A549 treated with CORT108297 at 1 μM for 4 hours (cell line): ENCODE data around the gene CEACAM4. TPM values are rescaled to one million over a fixed set of nuclear protein-coding genes. Genes with fewer than 3 reads are reported as not detected.

ENCODE experiments used
- total RNA-seq: library from RNA; stranded (reverse); fragments of 200-300 nt; extraction: Qiagen RNA extraction; gene quantifications from 5 replicates; pipeline ENCODE4 v1.2.3, GENCODE V29; 2022

Gene CEACAM4
- not detected in 5 replicates for total RNA-seq

GRCh38 chr19:41626877-41627276 lies at the start of gene CEACAM4:
Gene CEACAM4, minus strand, starts transcription at chr19:41627074. Its CDS starts 111 bp downstream, at chr19:41626963.

GRCh38 chr19:41575998-41576397 lies 50.9 kb downstream of the CEACAM4 start, which contains the start of gene CEACAM21:
Gene CEACAM21, plus strand, starts transcription at chr19:41576166. Its CDS starts 109 bp downstream, at chr19:41576275.

Other genes starting within 250 kb of the CEACAM4 start
- 75.7 to 110 TPM (median 102 TPM) in 5 replicates for gene EXOSC5, start 229.7 kb downstream of the CEACAM4 start, total RNA-seq
- gene BCKDHA, start 229.3 kb downstream of the CEACAM4 start, total RNA-seq, result 38.6 to 50.6 TPM (median 45.6 TPM) in 5 replicates
- gene B3GNT8, start 199.7 kb downstream of the CEACAM4 start, total RNA-seq, result 0.05 to 0.21 TPM (median 0.10 TPM) in 4 of 5 replicates, not detected in the other
- gene DMAC2, start 187.2 kb downstream of the CEACAM4 start, total RNA-seq, result 104 to 118 TPM (median 106 TPM) in 5 replicates
- gene ERICH4, start 183.9 kb downstream of the CEACAM4 start, total RNA-seq, result 0.09 TPM in 1 of 5 replicates, not detected in the others
- gene CEACAM21, start 50.9 kb downstream of the CEACAM4 start, total RNA-seq, result not detected in 5 replicates
- gene CEACAM7, start 61.2 kb upstream of the CEACAM4 start, total RNA-seq, result 0.10 to 0.22 TPM (median 0.12 TPM) in 3 of 5 replicates, not detected in the others
- gene CEACAM5, start 81.6 kb upstream of the CEACAM4 start, total RNA-seq, result 1.8 to 2.1 TPM (median 2.1 TPM) in 5 replicates
- gene CEACAM6, start 128.5 kb upstream of the CEACAM4 start, total RNA-seq, result 20.1 to 28.5 TPM (median 24.0 TPM) in 5 replicates
- not detected in 5 replicates for gene CEACAM3, start 169.5 kb upstream of the CEACAM4 start, total RNA-seq
- not detected in 5 replicates for gene LYPD4, start 217.6 kb upstream of the CEACAM4 start, total RNA-seq
- gene DMRTC2, start 218.0 kb upstream of the CEACAM4 start, total RNA-seq, result not detected in 5 replicates
- 9,141 to 10,549 TPM (median 9,318 TPM) in 5 replicates for gene RPS19, start 233.2 kb upstream of the CEACAM4 start, total RNA-seq